GM23338 (cell line): ENCODE measurements around the gene RECQL5. TPM values are rescaled to one million over a fixed set of nuclear protein-coding genes. Genes with fewer than 3 reads are reported as not detected.

Experiments
- ATAC-seq: fragments of 200-7000 bp; cut with Tn5 transposase; 3 replicates; pipeline ENCODE4 v1.9.1; 2020
- DNase-seq: peaks from one replicate; pipeline ENCODE4 v3.0.0-alpha.2; 2015; ENCODE audit warnings: low spot score
- H2AFZ ChIP-seq: fragments of 200-600 bp; sonication (generic); 2 replicates; pipeline ENCODE4 v1.8.0; 2016; ENCODE audit warnings: antibody characterized with exemption, mild to moderate bottlenecking, moderate library complexity
- H3F3A ChIP-seq: fragments of 200-600 bp; sonication (generic); replicated peaks from 2 replicates; pipeline ENCODE4 v1.8.0; 2017; ENCODE audit warnings: antibody characterized with exemption, mixed run types, low read depth
- H3K27ac ChIP-seq: fragments of 200-600 bp; sonication (generic); 2 replicates; pipeline ENCODE4 v1.6.1; 2016; ENCODE audit warnings: low read depth
- H3K27me3 ChIP-seq: fragments of 200-600 bp; sonication (generic); 2 replicates; pipeline ENCODE4 v1.8.0; 2016; ENCODE audit warnings: mild to moderate bottlenecking, mixed run types, moderate library complexity; ENCODE audit not compliant: insufficient read depth
- H3K36me3 ChIP-seq: fragments of 200-600 bp; sonication (generic); 2 replicates; pipeline ENCODE4 v1.8.0; 2016; ENCODE audit warnings: mild to moderate bottlenecking; ENCODE audit not compliant: insufficient read depth
- H3K4me1 ChIP-seq: fragments of 200-600 bp; sonication (generic); 2 replicates; pipeline ENCODE4 v1.8.0; 2016; ENCODE audit warnings: mild to moderate bottlenecking, moderate library complexity; ENCODE audit not compliant: insufficient read depth
- H3K4me2 ChIP-seq: fragments of 200-600 bp; sonication (generic); 2 replicates; pipeline ENCODE4 v1.7.1; 2017; ENCODE audit warnings: mixed run types
- H3K4me3 ChIP-seq: fragments of 200-600 bp; sonication (generic); 2 replicates; pipeline ENCODE4 v1.6.1; 2016; ENCODE audit warnings: mixed run types
- H3K79me2 ChIP-seq: fragments of 200-600 bp; sonication (generic); replicated peaks from 2 replicates; pipeline ENCODE4 v1.8.0; 2017; ENCODE audit warnings: mild to moderate bottlenecking; ENCODE audit not compliant: insufficient read depth
- H3K9me2 ChIP-seq: fragments of 200-600 bp; sonication (generic); 2 replicates; pipeline ENCODE4 v1.8.0; 2017; ENCODE audit not compliant: insufficient read depth
- H4K20me1 ChIP-seq: fragments of 200-600 bp; sonication (generic); replicated peaks from 2 replicates; pipeline ENCODE4 v1.8.0; 2017; ENCODE audit warnings: mild to moderate bottlenecking; ENCODE audit not compliant: insufficient read depth
- H3K27ac Mint-ChIP-seq: 2 replicates; pipeline ENCODE4 v1.8.0; 2020; ENCODE audit warnings: inconsistent platforms, mild to moderate bottlenecking, moderate library complexity, mixed read lengths
- H3K27me3 Mint-ChIP-seq: 3 replicates; pipeline ENCODE4 v1.8.0; 2022; ENCODE audit warnings: low read depth, mild to moderate bottlenecking, moderate library complexity, mixed read lengths, inconsistent platforms; ENCODE audit not compliant: insufficient read depth, poor library complexity
- H3K36me3 Mint-ChIP-seq: 3 replicates; pipeline ENCODE4 v1.8.0; 2021; ENCODE audit warnings: low read depth, mild to moderate bottlenecking, inconsistent platforms, moderate library complexity, mixed read lengths
- H3K4me1 Mint-ChIP-seq: 3 replicates; pipeline ENCODE4 v1.8.0; 2020; ENCODE audit warnings: mild to moderate bottlenecking, inconsistent platforms, mixed read lengths
- H3K4me3 Mint-ChIP-seq: 3 replicates; pipeline ENCODE4 v1.8.0; 2021; ENCODE audit warnings: moderate library complexity, mild to moderate bottlenecking, inconsistent platforms, mixed read lengths
- H3K9me3 Mint-ChIP-seq: 3 replicates; pipeline ENCODE4 v1.8.0; 2020; ENCODE audit warnings: moderate library complexity, mild to moderate bottlenecking, inconsistent platforms, mixed read lengths
- CREB1 ChIP-seq: fragments of 250-450 bp; sonication (Bioruptor Pico); IDR thresholded peaks from 2 replicates; pipeline ENCODE4 v1.5.0; 2020; ENCODE audit warnings: low read depth, mild to moderate bottlenecking, moderate library complexity
- ETS1 ChIP-seq: IDR thresholded peaks from 2 replicates; pipeline ENCODE4 v1.6.1; 2016; ENCODE audit warnings: antibody characterized with exemption
- EZH2 ChIP-seq: fragments of 200-600 bp; sonication (generic); IDR thresholded peaks from one replicate; pipeline ENCODE4 v1.8.0; 2017; ENCODE audit warnings: antibody characterized with exemption, mild to moderate bottlenecking, low read depth; ENCODE audit not compliant: unreplicated experiment
- EZH2phosphoT487 ChIP-seq: fragments of 200-600 bp; sonication (generic); IDR thresholded peaks from one replicate; pipeline ENCODE4 v1.8.1; 2018; ENCODE audit warnings: antibody characterized with exemption; ENCODE audit not compliant: unreplicated experiment
- JUNB ChIP-seq: IDR thresholded peaks from one replicate; pipeline ENCODE4 v1.6.1; 2016; ENCODE audit warnings: antibody characterized with exemption; ENCODE audit not compliant: unreplicated experiment
- NANOG ChIP-seq: IDR thresholded peaks from 2 replicates; pipeline ENCODE4 v1.6.1; 2016; ENCODE audit warnings: antibody characterized with exemption, borderline replicate concordance
- POLR2AphosphoS5 ChIP-seq: IDR thresholded peaks from 2 replicates; pipeline ENCODE4 v1.6.1; 2016; ENCODE audit warnings: antibody characterized with exemption, low read depth
- STAT1 ChIP-seq: IDR thresholded peaks from one replicate; pipeline ENCODE4 v1.6.1; 2016; ENCODE audit warnings: antibody characterized with exemption; ENCODE audit not compliant: unreplicated experiment
- ZNF114 ChIP-seq: fragments of 250-450 bp; sonication (Bioruptor Pico); IDR thresholded peaks from 2 replicates; pipeline ENCODE4 v1.5.0; 2020; ENCODE audit warnings: mild to moderate bottlenecking, moderate library complexity
- ZNF331 ChIP-seq: fragments of 250-450 bp; sonication (Bioruptor Pico); IDR thresholded peaks from 2 replicates; pipeline ENCODE4 v1.5.0; 2020; ENCODE audit warnings: low read depth, mild to moderate bottlenecking, moderate library complexity
- ZNF462 ChIP-seq: fragments of 250-450 bp; sonication (Bioruptor Pico); IDR thresholded peaks from 2 replicates; pipeline ENCODE4 v1.5.0; 2020; ENCODE audit warnings: mild to moderate bottlenecking, moderate library complexity
- polyA plus RNA-seq: library from polyadenylated mRNA; unstranded; fragments of >200 nt; fragmentation: Nextera tagmentation; extraction: Ambion mirVana; gene quantifications from 2 replicates; pipeline ENCODE4 v1.2.1, GENCODE V29; 2016
- total RNA-seq: library from RNA; depleted of rRNA; stranded (reverse); fragments of >200 nt; shearing (Covaris generic); gene quantifications from 2 replicates; pipeline ENCODE4 v1.2.3, GENCODE V29; 2014
- TF ChIP-seq, protein P1 (sequence below), 2 experiments: fragments of 200-600 bp in 1 of 2; sonication (generic) in 1 of 2; conservative IDR thresholded peaks; 2 replicates each; pipeline versions ENCODE4 v1.5.1 to v1.6.1; 2016 to 2017; ENCODE audit warnings: antibody characterized with exemption in 2 of 2, low read depth in 2 of 2, mild to moderate bottlenecking in 2 of 2, moderate library complexity in 1 of 2
- TF ChIP-seq, protein P2 (sequence below): IDR thresholded peaks from one replicate; pipeline ENCODE4 v1.6.1; 2018; ENCODE audit warnings: antibody characterized with exemption; ENCODE audit not compliant: unreplicated experiment

The RECQL5 gene
- total and polyA plus RNA-seq, 2 experiments from 2014 or later: 20.0 to 23.3 TPM

DNA sequence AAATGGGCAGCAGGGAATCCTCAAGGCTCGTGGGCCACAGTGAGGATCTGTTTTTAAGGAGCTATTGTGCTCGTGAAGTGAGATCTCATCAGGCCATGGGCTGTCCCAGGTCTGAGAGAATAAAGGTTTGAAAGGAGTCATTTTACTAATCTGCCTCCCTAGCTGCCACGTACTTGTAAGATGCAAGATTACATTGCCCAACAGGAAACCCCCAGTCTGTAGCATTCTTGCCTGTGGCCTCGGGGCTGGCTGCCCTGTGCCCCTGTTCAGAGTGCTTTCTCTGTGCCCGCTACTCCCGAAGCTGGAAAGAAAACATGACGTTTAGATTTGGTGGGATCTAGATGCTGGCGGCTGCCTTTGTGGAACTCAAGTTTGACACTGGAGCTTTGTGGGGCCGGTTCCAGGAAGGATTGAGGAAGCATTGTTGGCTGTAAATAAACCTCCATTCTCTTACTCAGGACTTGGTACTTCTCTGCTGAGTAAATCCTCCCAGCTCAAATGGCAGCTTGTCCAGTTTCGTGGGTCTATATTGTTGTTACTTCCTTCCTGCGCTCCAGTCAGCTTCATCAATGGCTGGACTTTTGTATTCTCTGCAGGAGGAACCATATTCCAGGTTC is 21.4 kb upstream of the RECQL5 start:
- no peak for ATAC-seq
- peaks cover 84% of the 10 kb centered on the region for H3K79me2 ChIP-seq
- Mint-ChIP-seq H3K9me3 (no peaks in the 10 kb centered on the region), H3K27me3 (peaks cover 8% of the 10 kb centered on the region), H3K4me1 (peaks cover 13% of the 10 kb centered on the region), H3K4me3 (no peak overlapping the region), H3K36me3 (no peaks in the 10 kb centered on the region; the same call in 1 of the 3 replicates), H3K27ac (peak overlapping the region; percentile 51; the same call in 1 of the 2 replicates)
- H3K27me3 ChIP-seq: no peaks in the 10 kb centered on the region
- no peak overlapping the region for H3K4me3 ChIP-seq
- H3K27ac ChIP-seq: peak overlapping the region; percentile 66; the same call in 1 of the 2 replicates
- no peak overlapping the region for H3K4me2 ChIP-seq
- no peaks in the 10 kb centered on the region for H3K9me2 ChIP-seq
- H3K36me3 ChIP-seq: no peaks in the 10 kb centered on the region
- no peaks in the 10 kb centered on the region for H3F3A ChIP-seq
- DNase-seq: no peak
- H3K4me1 ChIP-seq: no peaks in the 10 kb centered on the region
- no peak overlapping the region for H2AFZ ChIP-seq
- H4K20me1 ChIP-seq: peaks cover 6% of the 10 kb centered on the region; the same call in 1 of the 2 replicates
- no peak for TF ChIP-seq ETS1
- TF ChIP-seq ZNF462: no peak
- no peak for TF ChIP-seq JUNB
- TF ChIP-seq NANOG: no peak
- TF ChIP-seq EZH2phosphoT487: no peak
- no peak for TF ChIP-seq EZH2
- no peak for TF ChIP-seq ZNF331 (CRISPR knock-in tag)
- TF ChIP-seq STAT1: no peak
- TF ChIP-seq, protein P1, sequence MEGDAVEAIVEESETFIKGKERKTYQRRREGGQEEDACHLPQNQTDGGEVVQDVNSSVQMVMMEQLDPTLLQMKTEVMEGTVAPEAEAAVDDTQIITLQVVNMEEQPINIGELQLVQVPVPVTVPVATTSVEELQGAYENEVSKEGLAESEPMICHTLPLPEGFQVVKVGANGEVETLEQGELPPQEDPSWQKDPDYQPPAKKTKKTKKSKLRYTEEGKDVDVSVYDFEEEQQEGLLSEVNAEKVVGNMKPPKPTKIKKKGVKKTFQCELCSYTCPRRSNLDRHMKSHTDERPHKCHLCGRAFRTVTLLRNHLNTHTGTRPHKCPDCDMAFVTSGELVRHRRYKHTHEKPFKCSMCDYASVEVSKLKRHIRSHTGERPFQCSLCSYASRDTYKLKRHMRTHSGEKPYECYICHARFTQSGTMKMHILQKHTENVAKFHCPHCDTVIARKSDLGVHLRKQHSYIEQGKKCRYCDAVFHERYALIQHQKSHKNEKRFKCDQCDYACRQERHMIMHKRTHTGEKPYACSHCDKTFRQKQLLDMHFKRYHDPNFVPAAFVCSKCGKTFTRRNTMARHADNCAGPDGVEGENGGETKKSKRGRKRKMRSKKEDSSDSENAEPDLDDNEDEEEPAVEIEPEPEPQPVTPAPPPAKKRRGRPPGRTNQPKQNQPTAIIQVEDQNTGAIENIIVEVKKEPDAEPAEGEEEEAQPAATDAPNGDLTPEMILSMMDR (conservative IDR thresholded peaks at IDR 0.05; ENCODE audit: low read depth in 2 of 2): no peak
- TF ChIP-seq, protein P2, sequence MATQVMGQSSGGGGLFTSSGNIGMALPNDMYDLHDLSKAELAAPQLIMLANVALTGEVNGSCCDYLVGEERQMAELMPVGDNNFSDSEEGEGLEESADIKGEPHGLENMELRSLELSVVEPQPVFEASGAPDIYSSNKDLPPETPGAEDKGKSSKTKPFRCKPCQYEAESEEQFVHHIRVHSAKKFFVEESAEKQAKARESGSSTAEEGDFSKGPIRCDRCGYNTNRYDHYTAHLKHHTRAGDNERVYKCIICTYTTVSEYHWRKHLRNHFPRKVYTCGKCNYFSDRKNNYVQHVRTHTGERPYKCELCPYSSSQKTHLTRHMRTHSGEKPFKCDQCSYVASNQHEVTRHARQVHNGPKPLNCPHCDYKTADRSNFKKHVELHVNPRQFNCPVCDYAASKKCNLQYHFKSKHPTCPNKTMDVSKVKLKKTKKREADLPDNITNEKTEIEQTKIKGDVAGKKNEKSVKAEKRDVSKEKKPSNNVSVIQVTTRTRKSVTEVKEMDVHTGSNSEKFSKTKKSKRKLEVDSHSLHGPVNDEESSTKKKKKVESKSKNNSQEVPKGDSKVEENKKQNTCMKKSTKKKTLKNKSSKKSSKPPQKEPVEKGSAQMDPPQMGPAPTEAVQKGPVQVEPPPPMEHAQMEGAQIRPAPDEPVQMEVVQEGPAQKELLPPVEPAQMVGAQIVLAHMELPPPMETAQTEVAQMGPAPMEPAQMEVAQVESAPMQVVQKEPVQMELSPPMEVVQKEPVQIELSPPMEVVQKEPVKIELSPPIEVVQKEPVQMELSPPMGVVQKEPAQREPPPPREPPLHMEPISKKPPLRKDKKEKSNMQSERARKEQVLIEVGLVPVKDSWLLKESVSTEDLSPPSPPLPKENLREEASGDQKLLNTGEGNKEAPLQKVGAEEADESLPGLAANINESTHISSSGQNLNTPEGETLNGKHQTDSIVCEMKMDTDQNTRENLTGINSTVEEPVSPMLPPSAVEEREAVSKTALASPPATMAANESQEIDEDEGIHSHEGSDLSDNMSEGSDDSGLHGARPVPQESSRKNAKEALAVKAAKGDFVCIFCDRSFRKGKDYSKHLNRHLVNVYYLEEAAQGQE: no peak
- TF ChIP-seq POLR2AphosphoS5: no peak
- no peak for TF ChIP-seq CREB1 (CRISPR knock-in tag)
- TF ChIP-seq ZNF114 (CRISPR knock-in tag): no peak
